Breast epithelium (tissue), 3 donors: ENCODE data around the gene CCL7.

ENCODE experiments used
- CTCF ChIP-seq, 3 donors: fragments of 450-650 bp; IDR thresholded peaks; one replicate each; pipeline ENCODE4 v1.5.1; 2016 to 2017; ENCODE audit warnings: antibody characterized with exemption in 3 of 3, mild to moderate bottlenecking in 3 of 3, moderate library complexity in 3 of 3
- POLR2A ChIP-seq: fragments of 450-650 bp; IDR thresholded peaks from one replicate; pipeline ENCODE4 v1.6.1; 2016; ENCODE audit warnings: antibody characterized with exemption, mild to moderate bottlenecking, moderate library complexity
- POLR2AphosphoS5 ChIP-seq, 3 donors: sonication (generic); formaldehyde crosslinking; IDR thresholded peaks; one replicate each; pipeline ENCODE4 v1.6.1; 2017; ENCODE audit warnings: antibody characterized with exemption in 3 of 3

DNA sequence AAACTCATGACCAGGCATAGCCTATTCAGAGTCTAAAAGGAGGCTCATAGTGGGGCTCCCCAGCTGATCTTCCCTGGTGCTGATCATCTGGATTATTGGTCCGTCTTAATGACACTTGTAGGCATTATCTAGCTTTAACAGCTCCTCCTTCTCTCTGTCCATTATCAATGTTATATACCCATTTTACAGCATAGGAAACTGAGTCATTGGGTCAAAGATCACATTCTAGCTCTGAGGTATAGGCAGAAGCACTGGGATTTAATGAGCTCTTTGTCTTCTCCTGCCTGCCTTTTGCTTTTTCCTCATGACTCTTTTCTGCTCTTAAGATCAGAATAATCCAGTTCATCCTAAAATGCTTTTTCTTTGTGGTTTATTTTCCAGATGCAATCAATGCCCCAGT, 14.2 kb upstream of the CCL7 start:
- TF ChIP-seq CTCF (IDR thresholded peaks at IDR 0.05) (no peak), POLR2A (no peak), POLR2AphosphoS5 (IDR thresholded peaks at IDR 0.05) (no peak)
